HK-2 (cell line): Measurements from ENCODE around the gene KMT2E.

ENCODE experiments used
- DNase-seq: peaks from one replicate; pipeline ENCODE4 v3.0.0-alpha.2; 2018; ENCODE audit not compliant: unreplicated experiment

The KMT2E gene

GRCh38 chr7:105007298-105007697 is 6.7 kb upstream of the KMT2E start:
- no peak for DNase-seq

- no peak for DNase-seq
Observed at GRCh38 chr7:105009667-105010503, 4.1 kb upstream of the KMT2E start.

- DNase-seq = no peak
Observed at GRCh38 chr7:105010504-105011130, 3.4 kb upstream of the KMT2E start.

- DNase-seq = no peak
Observed at GRCh38 chr7:105011141-105011830, 2.7 kb upstream of the KMT2E start.

GRCh38 chr7:105011831-105012502 is 2.0 kb upstream of the KMT2E start:
- peak; percentile 46 for DNase-seq

- DNase-seq = peak; percentile 100
Observed at GRCh38 chr7:105012503-105013220, 1.3 kb upstream of the KMT2E start.

GRCh38 chr7:105013221-105013815 is 687 bp upstream of the KMT2E start:
- peak; percentile 93 for DNase-seq

GRCh38 chr7:105014693-105015389 is 836 bp downstream of the KMT2E start:
- DNase-seq = peak; percentile 50

- DNase-seq = no peak
Observed at GRCh38 chr7:105015390-105015965, 1.5 kb downstream of the KMT2E start.

GRCh38 chr7:105016068-105016708 is 2.2 kb downstream of the KMT2E start:
- DNase-seq = no peak

- DNase-seq = no peak
Observed at GRCh38 chr7:105016709-105017656, 3.0 kb downstream of the KMT2E start.

GRCh38 chr7:105017657-105018365 is 3.8 kb downstream of the KMT2E start:
- DNase-seq = no peak

- no peak for DNase-seq
Observed at GRCh38 chr7:105019269-105019668, 5.3 kb downstream of the KMT2E start.

- DNase-seq = no peak
Observed at GRCh38 chr7:105020926-105021325, 6.9 kb downstream of the KMT2E start.

- no peak for DNase-seq
Observed at GRCh38 chr7:105021352-105021751, 7.3 kb downstream of the KMT2E start.

GRCh38 chr7:105021967-105022366 is 8.0 kb downstream of the KMT2E start:
- DNase-seq = no peak

- DNase-seq = no peak
Observed at GRCh38 chr7:105022458-105022857, 8.5 kb downstream of the KMT2E start.

GRCh38 chr7:105024734-105025133 is 10.7 kb downstream of the KMT2E start:
- DNase-seq = no peak
